A673 (cell line): ENCODE measurements around the gene FKBP8. TPM values are rescaled to one million over a fixed set of nuclear protein-coding genes. Genes with fewer than 3 reads are reported as not detected.

Experiments
- BruUV-seq: library from RNA; stranded (reverse); fragments of 400-500 nt; replicated peaks from 2 replicates; lab custom pipeline; 2021; lab: Mats Ljungman, UMichigan
- CTCF ChIA-PET: fragments of 300-600 bp; sonication (Branson Sonifier 250); formaldehyde crosslinking; loops from one replicate; lab custom pipeline; 2022; ENCODE audit warnings: antibody characterized with exemption; lab: Charles Lee
- POLR2A ChIA-PET: fragments of 300-600 bp; sonication (Branson Sonifier 250); formaldehyde crosslinking; loops from one replicate; lab custom pipeline; 2022; ENCODE audit warnings: antibody characterized with exemption; ENCODE audit not compliant: low non-redundant PET; lab: Charles Lee
- DNase-seq: peaks from one replicate; pipeline ENCODE4 v3.0.0-alpha.2; 2015; ENCODE audit warnings: low spot score
- H3K27ac ChIP-seq: fragments of 200-600 bp; sonication (generic); 2 replicates; pipeline ENCODE4 v1.5.1; 2016; ENCODE audit warnings: mixed run types, low read depth, mild to moderate bottlenecking, mixed read lengths, antibody characterized with exemption, low read length; ENCODE audit not compliant: poor library complexity, severe bottlenecking
- H3K27me3 ChIP-seq: fragments of 200-600 bp; sonication (generic); replicated peaks from 2 replicates; pipeline ENCODE4 v1.6.1; 2017; ENCODE audit warnings: mixed run types, low read depth, mild to moderate bottlenecking, mixed read lengths, antibody characterized with exemption, low read length; ENCODE audit not compliant: insufficient read depth, poor library complexity
- H3K36me3 ChIP-seq: fragments of 200-600 bp; sonication (generic); 2 replicates; pipeline ENCODE4 v1.6.1; 2016; ENCODE audit warnings: mixed run types, mild to moderate bottlenecking, mixed read lengths, antibody characterized with exemption, low read length; ENCODE audit not compliant: insufficient read depth, poor library complexity, severe bottlenecking
- H3K4me1 ChIP-seq: fragments of 200-600 bp; sonication (generic); 2 replicates; pipeline ENCODE4 v1.6.1; 2017; ENCODE audit warnings: mixed run types, mild to moderate bottlenecking, mixed read lengths, antibody characterized with exemption, low read length; ENCODE audit not compliant: insufficient read depth, poor library complexity, severe bottlenecking
- H3K4me3 ChIP-seq: fragments of 200-600 bp; sonication (generic); 2 replicates; pipeline ENCODE4 v1.5.1; 2016; ENCODE audit warnings: low read depth, mixed run types, mild to moderate bottlenecking, mixed read lengths, low read length; ENCODE audit not compliant: poor library complexity, severe bottlenecking
- H3K9me3 ChIP-seq: fragments of 200-600 bp; sonication (generic); 2 replicates; pipeline ENCODE4 v1.6.1; 2016; ENCODE audit warnings: mixed run types, low read depth, mild to moderate bottlenecking, mixed read lengths, antibody characterized with exemption, low read length; ENCODE audit not compliant: poor library complexity, severe bottlenecking
- CTCF ChIP-seq: fragments of 300-800, 200-600 bp; sonication (generic); conservative IDR thresholded peaks from 2 replicates; pipeline ENCODE4 v1.5.1; 2017; ENCODE audit warnings: low read depth, mild to moderate bottlenecking, antibody characterized with exemption, low read length, moderate library complexity, mixed read lengths
- EZH2 ChIP-seq: fragments of 200-600 bp; sonication (generic); IDR thresholded peaks from 2 replicates; pipeline ENCODE4 v1.6.1; 2017; ENCODE audit warnings: borderline replicate concordance, low read depth, mild to moderate bottlenecking, mixed read lengths, antibody characterized with exemption, low read length; ENCODE audit not compliant: poor library complexity, severe bottlenecking
- intact Hi-C: fragments of 100-400 bp; cut with micrococcal nuclease; formaldehyde crosslinking; loops from one replicate; pipeline ENCODE4 v1.10.0; 2022; ENCODE audit not compliant: unreplicated experiment
- total RNA-seq: library from RNA; stranded (reverse); gene quantifications from 2 replicates; pipeline ENCODE4 v1.2.3, GENCODE V29; 2021

Gene FKBP8
- total RNA-seq, 1 experiment from 2014 or later, result 210 TPM

GRCh38 chr19:18519962-18520847 is 23.2 kb downstream of the FKBP8 start:
- H3K36me3 ChIP-seq, result no peaks in the 10 kb centered on the region
- H3K27ac ChIP-seq, result peak overlapping the region; percentile 93
- no peaks in the 10 kb centered on the region for H3K27me3 ChIP-seq
- BruUV-seq, result no TSS peak
- DNase-seq, result peak; percentile 73
- intact Hi-C loops, result no loop called here
- CTCF ChIA-PET, result interaction anchor here (0.6 to 1.4 kb wide), 3 partner anchors 9 to 57 kb away, joined by 4 to 9 read pairs (median 6); partner anchors contain the start of gene UBA52
- peak; percentile 77 for TF ChIP-seq CTCF
- no peak for TF ChIP-seq EZH2
- peak overlapping the region; percentile 89 for H3K4me3 ChIP-seq
- peaks cover 4% of the 10 kb centered on the region for H3K4me1 ChIP-seq
- POLR2A ChIA-PET, result interaction anchor here (0.6 kb wide), 1 partner anchor 1304 kb away, joined by 4 read pairs; no protein-coding TSS in a partner anchor
- H3K9me3 ChIP-seq, result no peaks in the 10 kb centered on the region

- Histone ChIP-seq H3K36me3 (no peaks in the 10 kb centered on the region), H3K4me3 (no peak overlapping the region), H3K9me3 (no peaks in the 10 kb centered on the region), H3K4me1 (peaks cover 4% of the 10 kb centered on the region), H3K27me3 (no peaks in the 10 kb centered on the region), H3K27ac (no peak overlapping the region)
- ChIA-PET CTCF (no interaction called here), POLR2A (interaction anchor here (0.6 to 0.7 kb wide), 2 partner anchors 411 to 562 kb away, joined by 4 to 5 read pairs; no protein-coding TSS in a partner anchor)
- intact Hi-C loops, result no loop called here
- BruUV-seq, result no TSS peak
- TF ChIP-seq EZH2 (no peak), CTCF (no peak)
- DNase-seq, result no peak
These were observed 24.7 kb downstream of the FKBP8 start for GRCh38 chr19:18518639-18519038.

- Histone ChIP-seq H3K4me3 (no peak overlapping the region), H3K9me3 (no peaks in the 10 kb centered on the region), H3K36me3 (no peaks in the 10 kb centered on the region), H3K4me1 (peaks cover 4% of the 10 kb centered on the region), H3K27me3 (no peaks in the 10 kb centered on the region), H3K27ac (no peak overlapping the region)
- DNase-seq, result no peak
- no peak for TF ChIP-seq CTCF
- no peak for TF ChIP-seq EZH2
- CTCF ChIA-PET, result no interaction called here
- no TSS peak for BruUV-seq
- POLR2A ChIA-PET, result interaction anchor here (0.7 kb wide), 1 partner anchor 176 kb away, joined by 3 read pairs; no protein-coding TSS in a partner anchor
- intact Hi-C loops, result no loop called here
These were observed 25.8 kb downstream of the FKBP8 start for GRCh38 chr19:18517606-18518005.
